Measurements from ENCODE around the gene FAM181A.

DNA sequence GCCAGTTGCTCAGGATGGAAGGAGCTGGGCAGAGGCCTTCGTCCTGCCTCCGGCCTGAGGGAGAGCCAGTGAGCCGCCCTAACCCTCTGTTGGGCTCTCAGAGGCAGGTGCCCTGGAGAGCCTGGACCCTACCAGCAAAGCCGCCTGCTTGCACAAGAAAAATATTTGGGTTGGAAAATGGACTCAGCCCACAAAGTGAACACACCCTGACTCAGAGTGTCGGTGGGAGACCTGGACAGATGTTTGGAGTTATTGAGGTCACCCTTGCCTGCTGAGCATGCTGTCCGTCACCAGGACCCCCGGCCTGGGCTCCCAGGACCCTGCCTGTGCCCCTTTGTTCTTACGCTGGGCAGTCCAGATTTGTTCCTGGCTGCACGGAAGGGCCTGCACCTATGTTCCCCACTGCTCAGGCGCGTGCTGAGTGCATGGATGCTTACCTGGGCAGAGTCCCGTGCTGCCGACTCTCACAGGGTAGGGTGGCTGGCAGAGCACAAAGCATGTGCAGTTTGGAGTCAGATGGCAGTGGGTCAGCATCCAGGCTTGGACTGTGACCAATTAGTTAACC is 22.4 kb downstream of the FAM181A start:
- TF ChIP-seq, protein P1, sequence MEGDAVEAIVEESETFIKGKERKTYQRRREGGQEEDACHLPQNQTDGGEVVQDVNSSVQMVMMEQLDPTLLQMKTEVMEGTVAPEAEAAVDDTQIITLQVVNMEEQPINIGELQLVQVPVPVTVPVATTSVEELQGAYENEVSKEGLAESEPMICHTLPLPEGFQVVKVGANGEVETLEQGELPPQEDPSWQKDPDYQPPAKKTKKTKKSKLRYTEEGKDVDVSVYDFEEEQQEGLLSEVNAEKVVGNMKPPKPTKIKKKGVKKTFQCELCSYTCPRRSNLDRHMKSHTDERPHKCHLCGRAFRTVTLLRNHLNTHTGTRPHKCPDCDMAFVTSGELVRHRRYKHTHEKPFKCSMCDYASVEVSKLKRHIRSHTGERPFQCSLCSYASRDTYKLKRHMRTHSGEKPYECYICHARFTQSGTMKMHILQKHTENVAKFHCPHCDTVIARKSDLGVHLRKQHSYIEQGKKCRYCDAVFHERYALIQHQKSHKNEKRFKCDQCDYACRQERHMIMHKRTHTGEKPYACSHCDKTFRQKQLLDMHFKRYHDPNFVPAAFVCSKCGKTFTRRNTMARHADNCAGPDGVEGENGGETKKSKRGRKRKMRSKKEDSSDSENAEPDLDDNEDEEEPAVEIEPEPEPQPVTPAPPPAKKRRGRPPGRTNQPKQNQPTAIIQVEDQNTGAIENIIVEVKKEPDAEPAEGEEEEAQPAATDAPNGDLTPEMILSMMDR (IDR thresholded peaks at IDR 0.05) = no peak
- no peak for TF ChIP-seq EZH2 (IDR thresholded peaks at IDR 0.05)
